GM18508 (cell line): ENCODE results near the gene FLG.
"Not testable (repeated sequence)": the region's sequence is repeated elsewhere in the genome, so short reads cannot be mapped to it uniquely, and the experiment has no call there.

Experiments used
- ATAC-seq: cut with Tn5 transposase; IDR thresholded peaks from one replicate; pipeline ENCODE4 v1.9.1; 2021; ENCODE audit warnings: moderate number of reproducible peaks; ENCODE audit not compliant: insufficient read depth, unreplicated experiment

Gene FLG

DNA sequence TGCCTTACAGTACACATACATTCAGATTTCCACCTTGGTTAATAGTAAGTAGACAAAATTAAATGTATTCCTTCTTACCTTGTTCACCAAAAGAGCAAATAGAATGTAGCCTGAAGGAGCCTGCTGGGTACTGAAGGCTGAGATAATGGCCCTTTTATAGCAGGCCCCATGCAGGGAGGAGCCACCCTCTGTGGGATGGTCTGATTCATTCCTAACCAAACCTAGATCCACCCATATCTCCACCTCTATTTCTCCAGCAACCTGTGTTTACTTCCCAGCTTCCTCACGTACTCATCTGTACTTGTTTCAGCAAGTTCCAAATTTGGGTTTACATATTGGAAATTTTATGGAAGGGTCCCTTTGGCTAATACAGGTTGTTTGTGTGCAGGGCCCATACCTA is at the start of gene FLG:
TSS of gene FLG (minus strand) at position 129 of the 400 bp plus-strand sequence. CDS start 9,783 bp downstream, outside the sequence.
- no peak for ATAC-seq

DNA sequence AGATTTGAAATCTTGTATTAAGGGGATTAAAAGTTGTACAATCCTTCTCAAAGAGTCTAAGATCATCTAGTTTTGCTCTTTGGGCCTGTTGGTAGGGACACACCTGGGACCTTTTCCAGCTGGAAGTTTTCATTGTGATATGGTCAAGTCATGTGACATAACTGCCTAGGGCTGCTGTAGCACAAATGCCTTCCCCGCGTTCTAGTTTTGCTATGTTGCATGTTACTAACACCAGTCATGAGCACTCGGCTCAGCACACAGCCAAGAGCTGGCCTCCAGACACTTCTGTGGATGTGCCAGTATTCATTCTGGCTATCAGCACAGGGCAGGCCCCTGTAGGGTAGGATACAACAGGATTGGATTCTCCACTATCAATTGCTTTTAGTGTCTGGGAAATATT is 49.4 kb upstream of the FLG start:
- no peak for ATAC-seq

DNA sequence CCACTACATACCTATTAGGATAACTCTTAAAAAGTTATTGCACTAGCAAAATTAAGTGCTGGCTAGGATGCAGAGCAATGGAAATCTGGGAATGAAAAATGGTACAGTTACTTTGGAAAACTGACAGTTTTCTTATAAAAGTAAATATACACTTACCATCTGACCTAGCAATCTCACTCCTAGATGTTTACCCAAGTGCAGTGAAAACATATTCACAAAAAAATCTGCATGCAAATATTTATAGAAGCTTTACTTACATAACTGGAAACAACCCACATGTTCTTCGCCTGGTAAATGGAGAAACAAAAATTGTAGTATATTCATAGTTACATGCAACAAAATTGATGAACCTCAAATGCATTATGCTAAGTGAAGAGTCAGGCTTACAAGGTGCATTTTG is 47.6 kb upstream of the FLG start:
- ATAC-seq, result no peak

DNA sequence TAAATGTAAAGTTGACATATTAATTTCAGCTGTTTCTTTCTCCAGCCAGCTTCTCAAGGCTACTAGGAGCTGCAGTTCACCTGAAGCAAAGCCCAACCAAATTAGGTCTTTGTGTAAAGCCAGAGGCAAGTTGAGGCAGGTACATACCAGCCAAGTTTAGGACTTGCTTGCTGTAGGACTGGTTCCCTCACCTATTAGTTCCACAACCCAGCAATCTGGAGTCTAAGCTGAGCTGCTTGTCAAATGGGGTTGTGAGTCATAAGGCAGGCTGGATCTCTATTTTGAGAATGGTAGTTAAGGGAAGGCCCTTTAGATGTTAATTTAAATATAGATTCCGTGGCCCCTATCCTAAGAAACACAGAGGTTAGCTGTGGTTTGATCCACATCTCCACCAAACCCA is 42.4 kb upstream of the FLG start:
- ATAC-seq, result no peak

DNA sequence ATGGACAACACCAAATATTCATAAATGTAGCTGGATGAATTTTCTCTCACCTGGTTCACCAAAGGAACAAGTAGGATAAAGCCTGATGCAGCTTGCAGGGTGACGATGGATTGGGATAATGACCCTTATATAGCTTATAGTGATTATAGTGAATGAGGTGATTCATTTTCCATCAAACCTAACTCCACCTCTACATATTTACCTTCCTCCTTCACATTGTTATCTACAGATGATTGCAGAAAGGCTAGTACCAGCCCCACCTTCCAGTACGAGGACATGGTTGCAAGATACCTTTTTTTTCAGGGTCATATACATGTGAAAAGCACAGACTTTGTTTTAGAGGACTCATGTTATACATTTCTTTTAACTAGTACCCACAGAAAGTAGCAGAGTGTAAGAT is 34.9 kb upstream of the FLG start, which contains the start of gene FLG2:
TSS of gene FLG2 (minus strand) at position 101 of the 400 bp plus-strand sequence. CDS start 1,122 bp downstream, outside the sequence.
- no peak for ATAC-seq

DNA sequence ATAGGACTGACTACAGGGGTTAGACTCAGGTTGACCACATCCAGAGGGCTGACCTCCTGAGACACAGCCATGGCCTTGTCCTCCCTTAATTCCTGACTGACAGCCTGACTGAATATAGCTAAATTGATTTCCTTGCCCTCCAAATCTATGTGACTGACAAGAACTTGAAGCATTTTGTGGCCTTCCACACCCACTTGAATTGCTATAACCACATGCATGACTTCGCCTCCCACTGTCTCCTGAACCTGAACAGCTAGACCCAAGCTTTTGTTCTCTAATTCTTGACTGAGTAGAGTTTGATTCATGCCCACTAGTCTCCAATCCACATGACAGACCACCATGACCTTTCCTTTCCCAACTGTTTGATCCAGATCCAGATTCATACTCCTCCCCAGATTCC is 31.7 kb upstream of the FLG start:
- ATAC-seq, result no peak

DNA sequence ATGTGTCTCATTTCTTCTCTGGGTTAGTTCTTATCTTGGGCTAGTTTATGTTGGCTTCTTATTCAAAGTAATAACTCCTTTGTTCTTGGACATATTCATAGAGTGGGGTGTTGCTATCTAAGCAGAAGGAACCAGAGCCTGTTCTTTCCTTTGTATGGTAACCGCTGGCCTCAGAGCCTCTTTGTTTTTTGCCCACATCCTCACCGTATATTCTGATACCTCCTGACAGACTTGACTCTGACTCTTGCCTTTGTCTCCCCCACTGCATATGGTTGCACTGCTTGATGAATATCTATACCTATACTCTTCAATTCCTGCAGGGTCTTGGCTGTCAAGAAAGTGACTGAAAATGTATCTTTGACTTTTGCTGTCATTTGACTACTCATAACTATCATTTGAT is 24.6 kb upstream of the FLG start:
- ATAC-seq, result no peak

DNA sequence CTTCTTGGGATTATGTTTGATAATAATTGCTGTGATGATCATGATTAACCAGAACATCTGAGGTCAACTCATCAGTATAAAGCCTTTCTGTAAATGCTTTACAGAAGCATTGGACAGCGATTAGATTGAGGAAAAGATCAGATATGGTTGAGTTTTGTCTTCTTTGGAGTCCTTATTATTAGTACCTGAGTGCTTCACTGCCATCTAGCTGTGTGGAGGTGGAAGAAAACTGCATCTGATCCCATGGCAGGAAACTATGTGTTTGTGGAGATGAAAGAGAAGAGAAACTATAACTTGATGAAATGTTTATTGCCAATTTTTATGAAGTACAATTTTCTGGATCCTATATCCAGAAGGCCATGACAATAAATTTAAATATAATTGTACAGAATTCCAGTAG is 23.4 kb upstream of the FLG start:
- no peak for ATAC-seq

DNA sequence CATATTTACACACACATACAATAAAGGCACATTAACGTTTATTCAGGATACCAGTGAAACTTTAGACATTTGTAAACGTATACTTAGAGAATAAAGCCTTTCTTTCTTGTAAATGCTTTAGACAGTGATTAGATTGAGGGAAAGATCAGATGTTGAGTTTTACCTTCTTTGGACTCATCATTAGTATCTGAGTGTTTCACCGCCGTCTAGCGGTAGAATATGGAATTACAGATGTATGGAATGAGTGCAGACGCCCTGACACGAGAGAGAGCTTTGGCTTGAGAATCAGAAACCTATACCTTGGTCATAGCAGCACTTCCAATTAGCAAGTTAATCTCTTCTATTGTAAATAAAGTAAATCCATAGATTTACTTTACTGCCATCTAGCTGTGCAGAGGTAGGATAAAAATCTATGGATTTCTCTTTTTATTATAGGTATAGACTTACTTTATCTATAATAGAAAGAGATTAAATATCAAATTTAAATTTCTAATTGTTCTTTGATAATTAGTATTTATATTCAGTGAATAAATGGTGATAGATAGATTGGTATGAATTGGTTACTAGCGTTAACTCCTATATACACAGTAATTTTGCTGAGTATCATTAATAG is 22.2 kb upstream of the FLG start:
- ATAC-seq, result no peak

DNA sequence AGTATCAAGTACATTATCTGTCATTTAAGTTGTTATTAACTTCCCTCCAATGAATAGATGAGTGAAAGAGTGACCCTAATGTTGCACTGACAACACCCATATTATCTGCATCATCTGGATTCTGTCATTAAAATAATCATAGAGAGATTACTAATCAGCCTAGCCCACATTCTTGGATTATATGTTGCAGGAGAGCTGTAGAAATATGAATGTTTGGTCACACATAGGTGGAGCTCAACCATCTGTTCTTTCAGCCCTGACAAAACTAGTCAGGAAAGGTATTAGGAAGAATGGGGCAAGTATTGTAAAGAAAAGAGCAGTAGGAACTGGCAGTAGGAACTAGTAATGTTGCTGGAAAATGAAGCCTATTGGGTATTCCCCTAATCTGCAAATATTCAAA is 19.4 kb upstream of the FLG start:
- no peak for ATAC-seq

DNA sequence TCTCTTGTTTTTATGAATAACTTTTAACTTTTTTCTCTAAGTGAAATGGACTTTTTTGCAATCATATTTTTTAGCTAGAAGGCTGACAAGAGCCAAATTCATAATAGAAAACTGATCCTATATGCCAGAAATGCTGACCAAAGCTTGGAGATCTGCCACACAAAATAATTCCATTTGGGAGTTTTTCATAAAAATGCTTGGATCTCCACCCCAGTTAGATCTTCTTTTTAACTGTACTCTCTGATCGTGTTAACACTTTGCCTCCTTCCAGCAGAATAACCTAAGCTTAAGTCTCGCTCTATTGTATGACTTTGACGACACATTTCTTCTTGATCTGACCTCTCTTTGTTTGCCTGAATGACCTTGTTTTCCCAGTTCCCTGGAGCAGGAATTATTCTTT is 18.0 kb upstream of the FLG start:
- ATAC-seq, result no peak

DNA sequence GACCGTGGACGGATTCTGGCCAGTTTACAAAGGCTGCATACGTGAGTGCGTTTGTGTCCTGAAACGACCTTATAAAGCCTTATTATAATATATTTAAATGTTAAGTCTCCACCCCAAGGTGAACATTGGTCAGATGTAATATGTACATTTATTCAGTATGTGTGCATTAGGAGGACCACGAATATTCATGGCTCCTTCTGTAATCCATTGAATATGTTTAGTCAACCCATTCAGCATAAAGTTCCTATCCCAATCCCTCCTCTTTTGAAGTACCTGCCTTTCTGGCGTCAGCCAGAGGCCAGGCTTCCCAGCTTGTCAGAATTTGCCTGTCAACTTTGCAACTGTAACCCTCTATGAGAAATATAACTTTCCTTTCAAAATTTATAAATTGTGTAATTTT is 10.4 kb upstream of the FLG start:
- ATAC-seq, result no peak

DNA sequence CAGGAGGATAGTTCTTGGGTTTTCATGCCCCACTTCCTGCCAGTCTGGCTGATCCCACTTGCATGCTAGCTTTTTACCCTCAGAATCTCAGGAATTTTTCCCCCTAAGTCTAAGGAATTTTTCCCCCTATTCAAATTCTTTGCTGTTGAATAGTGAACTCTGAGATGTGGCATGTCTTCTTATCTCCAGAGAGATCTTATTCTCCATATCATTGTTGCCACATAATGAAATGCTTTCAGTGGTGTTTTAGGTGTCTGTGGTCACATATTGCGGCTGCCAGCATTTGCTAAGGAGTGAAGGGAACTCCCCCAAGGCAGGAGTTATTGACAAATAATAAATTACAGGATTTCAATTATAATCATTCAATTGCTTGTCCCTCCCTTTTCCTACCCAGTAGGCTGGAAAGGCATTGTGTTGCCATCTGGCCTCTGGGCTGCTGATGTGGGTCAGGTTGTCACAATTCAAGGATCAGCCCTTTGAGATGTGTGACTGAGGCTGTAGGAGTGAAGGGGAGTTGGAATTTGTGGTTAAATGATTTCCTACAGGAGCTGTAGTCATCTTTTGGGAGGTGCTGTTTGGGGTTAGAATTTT is 3.9 kb upstream of the FLG start:
- ATAC-seq, result no peak

DNA sequence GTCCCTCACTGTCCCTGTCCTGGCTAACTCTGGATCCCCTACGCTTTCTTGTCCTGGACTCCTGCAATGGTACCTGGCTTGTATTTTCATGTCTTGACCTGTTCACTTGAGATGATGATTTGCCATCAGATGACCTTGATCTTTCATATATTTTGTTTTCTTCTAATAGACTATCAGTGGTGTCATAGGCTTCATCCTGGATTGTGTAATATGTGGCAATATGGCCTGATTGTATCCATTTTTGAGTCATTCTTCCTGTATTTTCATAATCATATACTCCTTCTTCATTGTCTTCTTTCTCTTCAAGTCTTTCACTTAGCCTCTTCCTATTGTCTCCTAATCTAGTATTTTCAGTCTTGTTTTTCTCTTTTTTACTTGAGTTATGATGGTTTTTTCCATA is 11.1 kb downstream of the FLG start:
- no peak for ATAC-seq

DNA sequence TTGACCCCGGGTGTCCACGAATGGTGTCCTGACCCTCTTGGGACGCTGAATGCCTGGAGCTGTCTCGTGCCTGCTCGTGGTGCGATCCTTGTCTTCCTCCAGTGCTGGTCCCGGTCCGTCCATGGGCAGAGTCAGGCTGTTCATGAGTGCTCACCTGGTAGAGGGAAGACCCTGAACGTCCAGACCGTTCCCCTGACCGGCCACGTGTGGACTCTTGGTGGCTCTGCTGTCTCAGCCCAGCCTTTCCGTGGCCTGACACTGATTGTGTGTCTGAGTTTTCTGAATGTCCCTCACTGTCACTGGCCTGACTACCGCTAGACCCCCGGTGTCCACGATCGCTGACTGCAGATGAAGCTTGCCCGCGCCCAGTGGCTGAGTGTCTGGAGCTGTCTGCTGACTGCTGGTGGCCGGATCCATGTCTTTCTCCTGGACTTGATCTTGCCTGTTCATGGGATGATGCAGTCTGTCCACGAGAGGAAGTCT is 11.7 kb downstream of the FLG start:
- no peak for ATAC-seq

DNA sequence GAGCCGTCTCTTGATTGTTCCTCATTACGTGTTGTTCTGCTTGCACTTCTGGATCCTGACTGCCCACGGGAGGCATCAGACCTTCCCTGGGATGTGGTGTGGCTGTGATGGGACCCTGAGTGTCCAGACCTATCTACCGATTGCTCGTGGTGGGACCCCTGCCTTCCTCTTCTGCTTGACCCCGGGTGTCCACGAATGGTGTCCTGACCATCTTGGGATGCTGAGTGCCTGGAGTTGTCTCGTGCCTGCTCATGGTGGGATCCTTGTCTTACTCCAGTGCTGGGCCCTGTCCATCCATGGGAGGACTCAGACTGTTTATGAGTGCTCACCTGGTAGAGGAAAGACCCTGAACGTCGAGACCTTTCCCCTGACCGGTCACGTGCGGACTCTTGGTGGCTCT is 12.9 kb downstream of the FLG start:
- ATAC-seq, result not testable (repeated sequence)

DNA sequence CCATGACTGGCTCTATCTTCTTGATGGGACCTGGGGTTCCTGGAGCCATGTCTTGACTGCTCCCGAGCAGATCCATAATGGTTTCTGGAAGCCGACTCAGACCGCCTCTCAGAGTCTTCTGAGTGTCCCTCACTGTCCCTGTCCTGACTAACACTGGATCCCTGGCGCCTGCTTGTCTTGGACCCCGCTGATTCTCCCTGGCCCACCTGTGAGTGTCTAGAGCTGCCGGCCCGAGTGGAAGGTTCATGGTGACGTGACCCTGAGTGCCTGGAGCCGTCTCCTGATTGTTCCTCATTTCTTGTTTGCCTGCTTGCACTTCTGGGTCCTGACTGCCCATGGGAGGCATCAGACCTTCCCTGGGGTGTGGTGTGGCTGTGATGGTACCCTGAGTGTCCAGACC is 15.1 kb downstream of the FLG start:
- ATAC-seq, result no peak

DNA sequence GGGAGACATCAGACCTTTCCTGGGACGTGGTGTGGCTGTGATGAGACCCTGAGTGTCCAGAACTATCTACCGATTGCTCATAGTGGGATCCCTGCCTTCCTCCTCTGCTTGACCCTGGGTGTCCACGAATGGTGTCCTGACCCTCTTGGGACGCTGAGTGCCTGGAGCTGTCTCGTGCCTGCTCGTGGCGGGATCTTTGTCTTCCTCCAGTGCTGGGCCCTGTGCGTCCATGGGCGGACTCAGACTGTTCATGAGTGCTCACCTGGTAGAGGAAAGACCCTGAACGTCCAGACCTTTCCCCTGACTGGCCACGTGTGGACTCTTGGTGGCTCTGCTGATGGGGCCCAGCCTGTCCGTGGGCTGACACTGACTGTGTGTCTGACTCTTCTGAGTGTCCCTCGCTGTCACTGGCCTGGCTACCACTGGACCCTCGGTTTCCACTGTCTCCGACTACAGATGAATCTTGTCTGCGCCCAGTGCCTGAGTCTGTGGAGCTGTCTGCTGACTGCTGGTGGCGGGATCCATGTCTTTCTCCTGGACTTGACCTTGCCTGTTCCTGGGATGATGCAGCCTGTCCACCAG is 15.6 kb downstream of the FLG start:
- not testable (repeated sequence) for ATAC-seq

DNA sequence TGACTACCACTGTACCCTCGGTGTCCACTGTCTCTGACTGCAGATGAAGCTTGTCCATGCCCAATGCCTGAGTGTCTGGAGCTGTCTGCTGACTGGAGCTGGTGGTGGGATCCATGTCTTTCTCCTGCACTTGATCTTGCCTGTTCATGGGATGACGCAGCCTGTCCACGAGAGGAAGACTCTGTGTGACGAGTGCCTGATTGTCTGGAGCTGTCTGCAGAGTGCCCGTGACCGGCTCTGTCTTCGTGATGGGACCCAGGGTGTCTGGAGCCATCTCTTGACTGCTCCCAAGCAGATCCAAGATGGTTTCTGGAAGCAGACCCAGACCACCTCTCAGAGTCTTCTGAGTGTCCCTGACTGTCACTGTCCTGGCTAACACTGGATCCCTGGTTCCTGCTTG is 16.3 kb downstream of the FLG start:
- ATAC-seq, result not testable (repeated sequence)

DNA sequence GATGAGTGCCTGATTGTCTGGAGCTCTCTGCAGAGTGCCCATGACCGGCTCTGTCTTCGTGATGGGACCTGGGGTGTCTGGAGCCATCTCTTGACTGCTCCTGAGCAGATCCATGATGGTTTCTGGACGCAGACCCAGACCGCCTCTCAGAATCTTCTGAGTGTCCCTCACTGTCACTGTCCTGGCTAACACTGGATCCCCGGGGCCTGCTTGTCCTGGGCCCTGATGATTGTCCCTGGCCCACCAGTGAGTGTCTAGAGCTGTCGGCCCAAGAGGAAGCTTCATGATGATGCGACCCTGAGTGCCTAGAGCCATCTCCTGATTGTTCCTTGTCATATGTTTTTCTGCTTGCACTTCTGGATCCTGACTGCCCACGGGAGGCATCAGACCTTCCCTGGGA is 17.1 kb downstream of the FLG start:
- not testable (repeated sequence) for ATAC-seq

DNA sequence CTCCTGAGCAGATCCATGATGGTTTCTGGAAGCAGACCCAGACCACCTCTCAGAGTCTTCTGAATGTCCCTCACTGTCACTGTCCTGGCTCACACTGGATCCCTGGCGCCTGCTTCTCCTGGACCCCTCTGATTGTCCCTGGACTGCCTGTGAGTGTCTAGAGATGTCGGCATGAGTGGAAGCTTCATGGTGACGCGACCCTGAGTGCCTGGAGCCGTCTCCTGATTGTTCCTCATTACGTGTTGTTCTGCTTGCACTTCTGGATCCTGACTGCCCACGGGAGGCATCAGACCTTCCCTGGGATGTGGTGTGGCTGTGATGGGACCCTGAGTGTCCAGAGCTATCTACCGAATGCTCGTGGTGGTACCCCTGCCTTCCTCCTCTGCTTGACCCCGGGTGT is 18.9 kb downstream of the FLG start:
- ATAC-seq, result not testable (repeated sequence)

DNA sequence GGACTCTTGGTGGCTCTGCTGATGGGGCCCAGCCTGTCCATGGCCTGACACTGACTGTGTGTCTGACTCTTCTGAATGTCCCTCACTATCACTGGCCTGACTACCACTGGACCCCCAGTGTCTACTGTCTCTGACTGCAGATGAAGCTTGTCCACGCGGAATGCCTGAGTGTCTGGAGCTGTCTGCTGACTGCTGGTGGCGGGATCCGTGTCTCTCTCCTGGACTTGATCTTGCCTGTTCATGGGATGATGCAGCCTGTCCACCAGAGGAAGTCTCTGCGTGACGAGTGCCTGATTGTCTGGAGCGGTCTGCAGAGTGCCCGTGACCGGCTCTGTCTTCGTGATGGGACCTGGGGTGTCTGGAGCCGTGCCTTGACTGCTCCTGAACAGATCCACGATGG is 20.3 kb downstream of the FLG start:
- not testable (repeated sequence) for ATAC-seq
